ENCODE results near the gene GP5. TPM values are rescaled to one million over a fixed set of nuclear protein-coding genes. Genes with fewer than 3 reads are reported as not detected.

Gene GP5
- total and polyA plus RNA-seq, 7 experiments from 2014 or later = 1.4 to 11.3 (median 6.2) TPM

GRCh38 chr3:194423317-194423716, 24.3 kb upstream of the GP5 start:
- H3K36me3 ChIP-seq (ENCODE audit: control insufficient read depth in 2 of 3, insufficient read depth in 3 of 3, low read length in 3 of 3) = peaks cover 0 to 21% (median 6%) of the 10 kb centered on the region in 3 experiments
- intact Hi-C loops (cut with micrococcal nuclease) = no loop called here
- H3K9me3 ChIP-seq (ENCODE audit: control insufficient read depth in 2 of 3, low read length in 3 of 3) = no peaks in the 10 kb centered on the region
- no peak overlapping the region for H3K27ac ChIP-seq (ENCODE audit: low read depth, low read length)
- ChIA-PET POLR2A (no interaction called here), CTCF (interaction anchor here (0.8 kb wide), 1 partner anchor 40 kb away, joined by 3 read pairs; no protein-coding TSS in a partner anchor)
- Mint-ChIP-seq H3K4me1 (no peaks in the 10 kb centered on the region), H3K27ac (peak overlapping the region in 1 of 9 donors; percentile 34), H3K4me3 (no peak overlapping the region), H3K9me3 (no peaks in the 10 kb centered on the region), H3K36me3 (peaks cover 5 to 35% (median 27%) of the 10 kb centered on the region in 5 donors), H3K27me3 (no peaks in the 10 kb centered on the region)
- DNase-seq = no peak
- H3K27me3 ChIP-seq (ENCODE audit: control insufficient read depth in 2 of 2, insufficient read depth in 2 of 2, low read length in 2 of 2) = no peaks in the 10 kb centered on the region
- no peak for ATAC-seq
- H3K4me3 ChIP-seq (ENCODE audit: low read length) = no peak overlapping the region
- H3K4me1 ChIP-seq (ENCODE audit: control insufficient read depth in 2 of 2, insufficient read depth in 2 of 2, low read length in 2 of 2) = no peaks in the 10 kb centered on the region

GRCh38 chr3:194422188-194422587, 23.1 kb upstream of the GP5 start:
- no peaks in the 10 kb centered on the region for H3K27me3 ChIP-seq (ENCODE audit: control insufficient read depth in 2 of 2, insufficient read depth in 2 of 2, low read length in 2 of 2)
- H3K4me3 Mint-ChIP-seq = no peak overlapping the region
- intact Hi-C loops (cut with micrococcal nuclease) = no loop called here
- no peaks in the 10 kb centered on the region for H3K4me1 ChIP-seq (ENCODE audit: control insufficient read depth in 2 of 2, insufficient read depth in 2 of 2, low read length in 2 of 2)
- no peaks in the 10 kb centered on the region for H3K4me1 Mint-ChIP-seq
- ATAC-seq (no peak), DNase-seq (no peak)
- POLR2A ChIA-PET = interaction anchor here (0.8 kb wide), 1 partner anchor 179 kb away, joined by 3 read pairs; no protein-coding TSS in a partner anchor
- H3K36me3 Mint-ChIP-seq = peaks cover 5 to 34% (median 26%) of the 10 kb centered on the region in 5 donors
- peaks cover 0 to 21% (median 6%) of the 10 kb centered on the region in 3 experiments for H3K36me3 ChIP-seq (ENCODE audit: control insufficient read depth in 2 of 3, insufficient read depth in 3 of 3, low read length in 3 of 3)
- no peak overlapping the region for H3K4me3 ChIP-seq (ENCODE audit: low read length)
- H3K27me3 Mint-ChIP-seq = no peaks in the 10 kb centered on the region
- H3K9me3 ChIP-seq (ENCODE audit: control insufficient read depth in 2 of 3, low read length in 3 of 3) = no peaks in the 10 kb centered on the region
- CTCF ChIA-PET = interaction anchor here (0.5 kb wide), 1 partner anchor 823 kb away, joined by 3 read pairs; no protein-coding TSS in a partner anchor
- H3K27ac ChIP-seq (ENCODE audit: low read depth, low read length) = no peak overlapping the region
- no peak overlapping the region for H3K27ac Mint-ChIP-seq
- no peaks in the 10 kb centered on the region for H3K9me3 Mint-ChIP-seq

- Histone ChIP-seq H3K4me3 (ENCODE audit: low read length) (no peak overlapping the region), H3K4me1 (ENCODE audit: control insufficient read depth in 2 of 2, insufficient read depth in 2 of 2, low read length in 2 of 2) (no peaks in the 10 kb centered on the region), H3K27me3 (ENCODE audit: control insufficient read depth in 2 of 2, insufficient read depth in 2 of 2, low read length in 2 of 2) (no peaks in the 10 kb centered on the region), H3K36me3 (ENCODE audit: control insufficient read depth in 2 of 3, insufficient read depth in 3 of 3, low read length in 3 of 3) (peaks cover 0 to under 1% (median 0%) of the 10 kb centered on the region in 3 experiments), H3K27ac (ENCODE audit: low read depth, low read length) (no peak overlapping the region), H3K9me3 (ENCODE audit: control insufficient read depth in 2 of 3, low read length in 3 of 3) (no peaks in the 10 kb centered on the region)
- Mint-ChIP-seq H3K36me3 (peaks cover 4 to 30% (median 11%) of the 10 kb centered on the region in 5 donors), H3K27ac (no peak overlapping the region), H3K9me3 (no peaks in the 10 kb centered on the region), H3K27me3 (no peaks in the 10 kb centered on the region), H3K4me3 (no peak overlapping the region), H3K4me1 (peaks cover 0 to 2% (median 0%) of the 10 kb centered on the region in 7 donors)
- ATAC-seq = no peak
- ChIA-PET POLR2A (no interaction called here), CTCF (no interaction called here)
- DNase-seq = no peak
- intact Hi-C loops (cut with micrococcal nuclease) = no loop called here
These were observed 19.6 kb upstream of the GP5 start for GRCh38 chr3:194418671-194419070.

DNA sequence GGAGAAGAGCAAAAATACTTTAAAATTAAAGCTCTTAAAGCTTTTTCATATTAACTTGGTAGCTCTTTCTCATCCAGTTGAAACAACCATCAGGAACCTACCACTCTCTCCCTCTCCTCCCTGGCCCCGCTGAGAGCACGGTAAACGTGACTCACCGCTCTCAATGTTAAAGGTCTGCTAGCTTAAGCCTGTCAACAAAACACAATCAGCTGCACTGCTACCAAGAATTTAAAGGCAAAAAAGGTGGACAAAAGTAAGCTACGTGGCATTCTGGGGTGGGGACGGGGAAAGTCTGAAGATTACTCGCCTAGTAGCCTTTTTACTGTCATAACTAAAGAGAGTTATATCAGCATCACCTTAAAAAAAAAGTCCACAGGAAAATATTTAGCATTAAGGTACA, 8.4 kb upstream of the GP5 start:
- ATAC-seq (no peak), DNase-seq (no peak)
- Histone ChIP-seq H3K4me3 (ENCODE audit: low read length) (no peak overlapping the region), H3K4me1 (ENCODE audit: control insufficient read depth in 2 of 2, insufficient read depth in 2 of 2, low read length in 2 of 2) (no peaks in the 10 kb centered on the region), H3K36me3 (ENCODE audit: control insufficient read depth in 2 of 3, insufficient read depth in 3 of 3, low read length in 3 of 3) (peaks cover 0 to 6% (median 0%) of the 10 kb centered on the region in 3 experiments), H3K27ac (ENCODE audit: low read depth, low read length) (no peak overlapping the region), H3K9me3 (ENCODE audit: control insufficient read depth in 2 of 3, low read length in 3 of 3) (no peaks in the 10 kb centered on the region), H3K27me3 (ENCODE audit: control insufficient read depth in 2 of 2, insufficient read depth in 2 of 2, low read length in 2 of 2) (no peaks in the 10 kb centered on the region)
- intact Hi-C loops (cut with micrococcal nuclease) = loop anchor here in 1 of 2 donors (5.0 to 10.0 kb wide), 3 partner anchors 857 to 1940 kb away; no protein-coding TSS in a partner anchor
- CTCF ChIA-PET = interaction anchor here (0.9 to 15.5 kb wide), 4 partner anchors 10 to 744 kb away, joined by 3 to 256 read pairs (median 4); no protein-coding TSS in a partner anchor
- no peaks in the 10 kb centered on the region for H3K9me3 Mint-ChIP-seq
- H3K4me1 Mint-ChIP-seq = peaks cover 0 to 15% (median 12%) of the 10 kb centered on the region in 7 donors
- H3K27me3 Mint-ChIP-seq = no peaks in the 10 kb centered on the region
- H3K27ac Mint-ChIP-seq = no peak overlapping the region
- no peak overlapping the region for H3K4me3 Mint-ChIP-seq
- H3K36me3 Mint-ChIP-seq = peaks cover 0 to 15% (median 9%) of the 10 kb centered on the region in 5 donors
- POLR2A ChIA-PET = interaction anchor here (0.6 to 1.6 kb wide), 3 partner anchors 9 to 763 kb away, joined by 3 to 5 read pairs (median 5); partner anchors contain the start of gene GP5

DNA sequence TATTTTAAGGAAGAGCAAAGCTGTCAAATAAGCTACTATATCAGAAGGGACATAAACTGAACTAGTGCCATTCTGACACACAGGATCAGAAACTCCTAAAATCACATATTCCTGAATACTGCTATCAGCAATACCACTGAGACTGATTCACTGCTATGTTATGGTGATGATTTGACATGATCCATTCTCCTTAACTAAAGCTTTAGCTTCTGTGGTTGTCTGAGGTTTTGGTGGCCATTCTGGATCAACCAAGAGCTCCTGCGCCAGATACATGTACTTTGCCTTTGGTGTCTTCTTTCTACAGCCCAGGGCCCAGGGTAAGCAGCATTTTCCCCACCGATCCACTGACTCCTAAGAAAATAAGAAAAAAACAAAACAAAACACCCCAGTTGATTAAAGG, 6.7 kb upstream of the GP5 start:
- Mint-ChIP-seq H3K4me3 (no peak overlapping the region), H3K9me3 (no peaks in the 10 kb centered on the region), H3K27me3 (no peaks in the 10 kb centered on the region), H3K36me3 (peaks cover 0 to 15% (median 5%) of the 10 kb centered on the region in 5 donors), H3K27ac (peak overlapping the region in 2 of 9 donors; percentile 52 to 63), H3K4me1 (peaks cover 0 to 9% (median 8%) of the 10 kb centered on the region in 7 donors)
- Histone ChIP-seq H3K27me3 (ENCODE audit: control insufficient read depth in 2 of 2, insufficient read depth in 2 of 2, low read length in 2 of 2) (no peaks in the 10 kb centered on the region), H3K9me3 (ENCODE audit: control insufficient read depth in 2 of 3, low read length in 3 of 3) (no peaks in the 10 kb centered on the region), H3K36me3 (ENCODE audit: control insufficient read depth in 2 of 3, insufficient read depth in 3 of 3, low read length in 3 of 3) (peaks cover 0 to 6% (median 0%) of the 10 kb centered on the region in 3 experiments), H3K4me1 (ENCODE audit: control insufficient read depth in 2 of 2, insufficient read depth in 2 of 2, low read length in 2 of 2) (no peaks in the 10 kb centered on the region), H3K27ac (ENCODE audit: low read depth, low read length) (no peak overlapping the region), H3K4me3 (ENCODE audit: low read length) (no peak overlapping the region)
- intact Hi-C loops (cut with micrococcal nuclease) = loop anchor here (2.0 to 10.0 kb wide), 4 partner anchors 61 to 1938 kb away; no protein-coding TSS in a partner anchor
- ATAC-seq (no peak), DNase-seq (no peak)
- CTCF ChIA-PET = interaction anchor here (0.8 to 15.5 kb wide), 4 partner anchors 12 to 191 kb away, joined by 3 to 256 read pairs (median 3); no protein-coding TSS in a partner anchor
- POLR2A ChIA-PET = no interaction called here

GRCh38 chr3:194404365-194405140, 5.5 kb upstream of the GP5 start:
- H3K9me3 Mint-ChIP-seq = peaks cover 0 to 2% (median 0%) of the 10 kb centered on the region in 11 donors
- H3K36me3 Mint-ChIP-seq = peaks cover 0 to 16% (median 5%) of the 10 kb centered on the region in 5 donors
- H3K4me3 Mint-ChIP-seq = peak overlapping the region in 7 of 10 donors; percentile 1 to 76 (median 43)
- Histone ChIP-seq H3K4me3 (ENCODE audit: low read length) (no peak overlapping the region), H3K36me3 (ENCODE audit: control insufficient read depth in 2 of 3, insufficient read depth in 3 of 3, low read length in 3 of 3) (peaks cover 0 to 6% (median 0%) of the 10 kb centered on the region in 3 experiments), H3K27ac (ENCODE audit: low read depth, low read length) (no peak overlapping the region), H3K9me3 (ENCODE audit: control insufficient read depth in 2 of 3, low read length in 3 of 3) (no peaks in the 10 kb centered on the region), H3K4me1 (ENCODE audit: control insufficient read depth in 2 of 2, insufficient read depth in 2 of 2, low read length in 2 of 2) (peaks cover 0 to 7% of the 10 kb centered on the region in 2 donors), H3K27me3 (ENCODE audit: control insufficient read depth in 2 of 2, insufficient read depth in 2 of 2, low read length in 2 of 2) (no peaks in the 10 kb centered on the region)
- ATAC-seq (peak; percentile 80), DNase-seq (peak in 7 of 9 donors; percentile 47 to 71 (median 65))
- intact Hi-C loops (cut with micrococcal nuclease) = loop anchor here (1.0 to 10.0 kb wide), 9 partner anchors 8 to 1937 kb away; partner anchors contain the start of gene LRRC15 (in 1 of the 2)
- ChIA-PET POLR2A (interaction anchor here (0.6 to 2.0 kb wide), 2 partner anchors 60 to 71 kb away, joined by 3 to 9 read pairs; no protein-coding TSS in a partner anchor), CTCF (interaction anchor here (0.7 to 15.5 kb wide), 7 partner anchors 10 to 106 kb away, joined by 3 to 256 read pairs (median 3); no protein-coding TSS in a partner anchor)
- no peaks in the 10 kb centered on the region for H3K27me3 Mint-ChIP-seq
- H3K27ac Mint-ChIP-seq = peak overlapping the region in 4 of 9 donors; percentile 1 to 9 (median 3)
- peaks cover 7 to 17% (median 16%) of the 10 kb centered on the region in 7 donors for H3K4me1 Mint-ChIP-seq

Data from naive thymus-derived CD4-positive, alpha-beta T cell (primary cell).